C4-2B (cell line): ENCODE data around the gene SKIC2.
"Not testable (repeated sequence)": the region's sequence is repeated elsewhere in the genome, so short reads cannot be mapped to it uniquely, and the experiment has no call there.

Experiments used
- H3K27ac ChIP-seq: fragments of 450-650 bp; 2 replicates; pipeline ENCODE4 v1.5.1; 2017
- CTCF ChIP-seq: fragments of 450-650 bp; conservative IDR thresholded peaks from 2 replicates; pipeline ENCODE4 v1.5.1; 2017; ENCODE audit warnings: mild to moderate bottlenecking
- ZFX ChIP-seq: fragments of 450-650 bp; IDR thresholded peaks from 2 replicates; pipeline ENCODE4 v1.6.1; 2017

The SKIC2 gene

DNA sequence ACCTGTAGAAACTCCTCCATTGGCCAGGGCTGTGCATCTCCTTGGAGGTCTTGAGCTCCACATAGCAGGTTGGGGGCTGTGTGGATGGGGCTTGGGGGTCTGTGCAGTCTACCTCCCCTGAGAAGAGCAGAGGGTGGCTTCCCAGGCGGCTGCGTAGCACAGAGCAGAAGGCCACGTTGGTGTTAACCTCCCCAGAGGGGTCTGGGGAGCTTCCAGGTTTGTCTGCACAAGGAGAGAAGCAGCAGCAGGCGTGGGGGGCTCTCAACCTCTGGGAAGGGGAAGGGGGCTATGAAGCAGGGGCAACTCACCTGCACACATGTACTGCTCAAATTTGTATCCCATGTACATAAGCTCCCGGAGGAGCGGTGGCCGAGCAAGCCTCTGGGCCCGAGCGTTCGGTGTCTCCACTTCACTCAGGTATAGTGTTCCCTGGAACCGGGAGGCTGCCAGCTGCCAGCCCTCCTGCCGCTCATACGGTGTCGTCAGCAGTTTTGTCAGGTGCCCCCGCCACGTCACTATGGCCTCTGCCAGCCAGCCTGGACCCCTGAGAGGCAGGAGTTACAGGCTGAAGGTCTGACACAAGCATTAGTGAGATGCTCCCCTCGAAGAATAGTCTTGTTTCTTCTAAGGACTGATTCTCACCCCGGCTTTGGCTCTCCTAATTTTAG is 11.8 kb downstream of the SKIC2 start:
- TF ChIP-seq ZFX (no peak), CTCF (no peak)
- peak overlapping the region; percentile 76 for H3K27ac ChIP-seq

DNA sequence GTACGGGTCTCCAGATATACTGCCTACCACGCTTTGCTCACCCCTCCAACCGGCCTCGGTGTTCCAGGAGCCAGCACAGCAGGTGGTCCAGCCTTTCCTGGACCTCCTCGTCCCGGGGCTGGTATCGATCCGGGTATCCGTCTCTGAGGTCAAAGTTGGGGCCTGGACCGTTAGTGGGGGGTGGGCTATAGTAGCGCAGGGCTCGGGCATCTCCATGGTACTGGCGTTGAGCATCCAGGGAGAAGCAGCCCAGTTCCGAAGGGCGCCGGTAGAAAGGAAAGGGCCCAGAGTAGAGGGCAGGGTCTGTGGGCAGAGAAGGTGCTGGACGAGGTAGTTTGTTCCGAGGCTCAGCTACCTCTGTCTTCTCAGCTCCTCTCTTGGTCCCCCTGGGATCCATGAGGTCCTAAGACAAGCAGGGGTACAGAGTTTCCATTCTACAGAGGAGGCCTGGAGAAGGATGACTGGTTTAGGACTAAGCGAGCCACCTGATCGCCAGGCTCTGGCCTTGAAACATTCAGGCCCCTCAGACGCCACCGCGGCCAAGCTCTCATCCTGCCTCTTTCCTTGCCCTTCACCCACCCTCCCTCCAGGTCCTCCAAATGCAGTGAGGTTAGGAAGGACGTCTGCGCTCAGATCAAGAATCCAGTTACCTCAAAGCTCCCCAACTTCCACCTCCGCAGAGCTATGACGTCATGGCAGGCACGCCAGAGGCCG is 12.5 kb downstream of the SKIC2 start:
- peak; percentile 41; the same call in 1 of the 2 replicates for TF ChIP-seq ZFX
- no peak for TF ChIP-seq CTCF
- H3K27ac ChIP-seq, result peak overlapping the region; percentile 76

DNA sequence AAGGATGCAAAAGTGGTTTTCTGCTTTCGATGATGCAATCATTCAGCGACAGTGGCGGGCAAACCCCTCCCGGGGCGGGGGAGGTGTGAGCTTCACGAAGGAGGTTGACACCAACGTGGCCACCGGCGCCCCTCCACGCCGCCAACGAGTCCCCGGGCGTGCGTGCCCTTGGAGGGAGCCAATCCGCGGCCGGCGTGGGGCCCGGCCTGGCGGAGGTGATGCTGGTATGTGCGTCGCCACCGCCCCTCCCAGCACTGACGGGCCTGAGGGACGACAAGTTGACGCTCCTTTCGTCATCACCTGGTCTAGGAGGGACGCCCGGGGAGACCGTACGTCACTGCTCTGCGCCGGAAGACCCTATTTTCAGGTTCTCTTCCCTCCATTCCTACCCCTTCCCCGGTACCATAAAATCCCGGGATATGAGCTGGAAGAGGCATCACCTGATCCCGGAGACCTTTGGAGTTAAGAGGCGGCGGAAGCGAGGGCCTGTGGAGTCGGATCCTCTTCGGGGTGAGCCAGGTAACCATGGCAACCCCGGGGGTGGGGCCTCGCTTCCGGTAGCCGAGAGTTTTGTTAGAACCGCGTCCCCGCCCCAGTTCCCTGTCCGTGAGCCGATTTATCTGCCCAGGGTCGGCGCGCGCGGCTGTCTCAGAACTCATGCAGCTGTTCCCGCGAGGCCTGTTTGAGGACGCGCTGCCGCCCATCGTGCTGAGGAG is 13.2 kb downstream of the SKIC2 start, which contains the start of gene DXO:
DXO (minus strand) TSS at position 146 of the 716 bp plus-strand sequence. CDS start 463 bp downstream, outside the sequence.
- TF ChIP-seq CTCF (no peak), ZFX (no peak)
- H3K27ac ChIP-seq, result peak within 1 kb of the TSS; percentile 76

- peak overlapping the region; percentile 76 for H3K27ac ChIP-seq
- TF ChIP-seq ZFX, result no peak
- no peak for TF ChIP-seq CTCF
Observed at GRCh38 chr6:31972709-31973350, 13.9 kb downstream of the SKIC2 start.

DNA sequence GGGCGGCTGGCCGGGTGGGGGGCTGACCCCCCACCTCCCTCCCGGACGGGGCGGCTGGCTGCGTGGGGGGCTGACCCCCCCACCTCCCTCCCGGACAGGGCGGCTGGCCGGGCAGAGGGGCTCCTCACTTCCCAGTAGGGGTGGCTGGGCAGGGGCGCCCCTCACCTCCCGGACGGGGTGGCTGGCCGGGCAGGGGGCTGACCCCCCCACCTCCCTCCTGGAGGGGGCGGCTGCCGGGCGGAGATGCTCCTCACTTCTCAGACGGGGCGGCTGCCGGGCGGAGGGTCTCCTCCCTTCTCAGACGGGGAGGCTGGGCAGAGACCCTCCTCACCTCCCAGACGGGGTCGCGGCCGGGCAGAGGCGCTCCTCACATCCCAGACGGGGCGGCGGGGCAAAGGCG is 17.1 kb downstream of the SKIC2 start:
- not testable (repeated sequence) for H3K27ac ChIP-seq

GRCh38 chr6:31977816-31978431 is 18.9 kb downstream of the SKIC2 start:
- H3K27ac ChIP-seq, result no peak overlapping the region
- TF ChIP-seq ZFX (no peak), CTCF (no peak)

DNA sequence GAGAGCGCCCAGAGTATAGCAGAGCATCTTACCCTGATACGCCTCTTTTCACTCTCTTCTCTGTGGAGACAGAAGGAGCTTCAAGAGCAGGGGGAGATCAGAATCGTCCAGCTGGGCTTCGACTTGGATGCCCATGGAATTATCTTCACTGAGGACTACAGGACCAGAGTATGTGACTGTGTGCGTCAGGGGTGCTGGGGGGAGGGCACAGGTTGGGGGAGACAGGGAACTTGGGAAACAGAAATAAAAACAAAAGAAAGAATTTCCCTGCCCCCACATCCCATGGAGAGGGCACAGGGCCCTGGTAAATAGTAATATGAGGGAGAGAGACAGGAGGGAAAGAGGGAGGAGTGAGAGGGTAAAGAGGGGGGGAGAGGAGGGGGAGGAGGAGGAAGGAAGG is 19.9 kb downstream of the SKIC2 start:
- no peak overlapping the region for H3K27ac ChIP-seq
- TF ChIP-seq ZFX, result no peak
